Stomach (tissue), 9 donors: ENCODE measurements around the gene PEAK1. TPM values are rescaled to one million over a fixed set of nuclear protein-coding genes. Genes with fewer than 3 reads are reported as not detected.
"Not testable (repeated sequence)": the region's sequence is repeated elsewhere in the genome, so short reads cannot be mapped to it uniquely, and the experiment has no call there.

Experiments used
- DNase-seq, 2 donors: peaks; one replicate each; pipeline versions ENCODE4 v3.0.0 to v3.0.0-alpha.2; 2013 to 2019
- H3K27ac ChIP-seq, 5 donors: fragments of 200-600 bp in 4 of 5; sonication (generic) in 4 of 5; one replicate each; pipeline ENCODE4 v1.5.1; 2013 to 2019; ENCODE audit warnings: mild to moderate bottlenecking in 1 of 5, moderate library complexity in 1 of 5
- H3K27me3 ChIP-seq, 3 donors: fragments of 200-600 bp; sonication (generic); one replicate each; pipeline ENCODE4 v1.5.1; 2017 to 2019; ENCODE audit warnings: mixed run types in 1 of 3
- H3K36me3 ChIP-seq, 4 donors: fragments of 200-600 bp; sonication (generic); 1 replicate in 3 of 4; 2 replicates in 1 of 4; pipeline ENCODE4 v1.5.1; 2016 to 2019
- H3K4me1 ChIP-seq, 4 donors: fragments of 200-600 bp; sonication (generic); one replicate each; pipeline ENCODE4 v1.5.1; 2016 to 2019
- H3K4me3 ChIP-seq, 4 donors: fragments of 200-600 bp; sonication (generic) in 3 of 4; one replicate each; pipeline ENCODE4 v1.5.1; 2016 to 2019; ENCODE audit warnings: mild to moderate bottlenecking in 1 of 4
- H3K9me3 ChIP-seq, 4 donors: fragments of 200-600 bp; sonication (generic); one replicate each; pipeline ENCODE4 v1.5.1; 2016 to 2019
- EP300 ChIP-seq: sonication (generic); formaldehyde crosslinking; IDR thresholded peaks from one replicate; pipeline ENCODE4 v1.6.1; 2017; ENCODE audit warnings: antibody characterized with exemption
- POLR2A ChIP-seq, 4 donors: fragments of 450-650 bp; IDR thresholded peaks; one replicate each; pipeline ENCODE4 v1.6.1; 2016; ENCODE audit warnings: antibody characterized with exemption in 4 of 4, control low read depth in 2 of 4, mild to moderate bottlenecking in 1 of 4, moderate library complexity in 1 of 4
- POLR2AphosphoS5 ChIP-seq, 3 donors: sonication (generic); formaldehyde crosslinking; IDR thresholded peaks; one replicate each; pipeline ENCODE4 v1.6.1; 2016; ENCODE audit warnings: antibody characterized with exemption in 3 of 3
- WGBS, 5 donors: extraction: QIAGEN DNeasy Blood & Tissue Kit in 3 of 5; methylation state at CpG; one replicate each; pipeline versions ENCODE4 v1.1.5 to v1.1.7; 2013 to 2018; 5-methylcytosine and 5-hydroxymethylcytosine counted together
- intact Hi-C: fragments of 100-400 bp; cut with DNase I; formaldehyde crosslinking; loops from one replicate; pipeline ENCODE4 v1.15.1; 2023; ENCODE audit warnings: low total_unique reads
- polyA plus RNA-seq, 3 donors: library from polyadenylated mRNA; stranded (reverse); fragments of 200-250 nt; gene quantifications; one replicate each; pipeline ENCODE4 v1.2.3, GENCODE V29; 2013
- total RNA-seq, 5 donors: library from RNA; depleted of rRNA; stranded (reverse); fragments of >200 nt; gene quantifications; one replicate each; pipeline versions ENCODE4 v1.1.0 to v1.2.3, GENCODE V29; 2014 to 2016
- TF ChIP-seq, protein P1 (sequence below), 7 experiments: fragments of 450-650 bp in 4 of 7; fragments of 200-600 bp in 3 of 7; sonication (generic) in 3 of 7; IDR thresholded peaks; one replicate each; pipeline ENCODE4 v1.5.1; 2016 to 2019; ENCODE audit warnings: antibody characterized with exemption in 7 of 7, control low read depth in 2 of 7, mild to moderate bottlenecking in 1 of 7
- donor health status: healthy with polysubstance abuse.
- donor health status: Bipolar disorder and iron deficiency.
- donor health status: healthy.

Gene PEAK1
- total and polyA plus RNA-seq, 8 donors = 1.7 to 72.5 (median 19.4) TPM

DNA sequence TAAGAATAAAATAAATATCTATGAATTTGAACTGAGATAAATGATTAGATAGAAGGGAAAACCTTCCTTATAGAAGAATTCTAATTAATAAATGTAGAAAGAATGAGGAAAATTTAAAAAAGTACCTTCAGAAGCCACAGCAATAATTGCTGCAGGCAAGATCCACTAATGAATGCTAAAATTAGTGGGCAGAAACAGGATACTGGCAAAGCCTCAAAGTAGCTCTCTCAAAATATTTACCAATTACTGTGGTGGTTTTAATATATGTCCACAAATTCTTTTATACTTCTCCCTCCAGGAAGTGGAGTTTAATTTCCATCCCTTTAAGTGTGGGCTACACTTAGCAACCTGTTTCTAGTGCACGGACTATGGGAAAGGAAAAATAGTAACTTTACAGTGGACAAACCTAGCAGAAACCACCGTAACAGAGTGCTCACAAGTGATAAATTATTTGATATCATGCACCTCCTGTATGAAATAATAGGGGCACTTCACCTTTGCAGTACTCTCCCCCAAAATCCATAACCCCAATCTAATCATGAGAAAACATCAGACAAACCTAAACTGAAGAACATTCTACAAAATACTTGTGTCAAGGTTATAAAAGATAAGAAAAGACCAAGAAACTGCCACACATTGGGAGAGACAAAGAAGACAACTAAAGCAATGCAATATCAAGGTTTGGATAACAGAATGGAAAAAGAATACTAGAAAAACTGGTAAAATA is 6.8 kb downstream of the PEAK1 start:
- intact Hi-C loops = no loop called here
- Histone ChIP-seq H3K27ac (no peak overlapping the region), H3K4me1 (peaks cover 7 to 74% (median 36%) of the 10 kb centered on the region in 4 donors), H3K36me3 (no peaks in the 10 kb centered on the region), H3K27me3 (no peaks in the 10 kb centered on the region), H3K4me3 (no peak overlapping the region), H3K9me3 (no peaks in the 10 kb centered on the region)
- TF ChIP-seq POLR2AphosphoS5 (IDR thresholded peaks at IDR 0.05) = no peak
- TF ChIP-seq, protein P1, sequence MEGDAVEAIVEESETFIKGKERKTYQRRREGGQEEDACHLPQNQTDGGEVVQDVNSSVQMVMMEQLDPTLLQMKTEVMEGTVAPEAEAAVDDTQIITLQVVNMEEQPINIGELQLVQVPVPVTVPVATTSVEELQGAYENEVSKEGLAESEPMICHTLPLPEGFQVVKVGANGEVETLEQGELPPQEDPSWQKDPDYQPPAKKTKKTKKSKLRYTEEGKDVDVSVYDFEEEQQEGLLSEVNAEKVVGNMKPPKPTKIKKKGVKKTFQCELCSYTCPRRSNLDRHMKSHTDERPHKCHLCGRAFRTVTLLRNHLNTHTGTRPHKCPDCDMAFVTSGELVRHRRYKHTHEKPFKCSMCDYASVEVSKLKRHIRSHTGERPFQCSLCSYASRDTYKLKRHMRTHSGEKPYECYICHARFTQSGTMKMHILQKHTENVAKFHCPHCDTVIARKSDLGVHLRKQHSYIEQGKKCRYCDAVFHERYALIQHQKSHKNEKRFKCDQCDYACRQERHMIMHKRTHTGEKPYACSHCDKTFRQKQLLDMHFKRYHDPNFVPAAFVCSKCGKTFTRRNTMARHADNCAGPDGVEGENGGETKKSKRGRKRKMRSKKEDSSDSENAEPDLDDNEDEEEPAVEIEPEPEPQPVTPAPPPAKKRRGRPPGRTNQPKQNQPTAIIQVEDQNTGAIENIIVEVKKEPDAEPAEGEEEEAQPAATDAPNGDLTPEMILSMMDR (IDR thresholded peaks at IDR 0.05) = no peak
- no peak for DNase-seq
- 35 to 48% (median 40%) methylated on average over 2 of the region's 2 CpGs for WGBS, 5 donors

DNA sequence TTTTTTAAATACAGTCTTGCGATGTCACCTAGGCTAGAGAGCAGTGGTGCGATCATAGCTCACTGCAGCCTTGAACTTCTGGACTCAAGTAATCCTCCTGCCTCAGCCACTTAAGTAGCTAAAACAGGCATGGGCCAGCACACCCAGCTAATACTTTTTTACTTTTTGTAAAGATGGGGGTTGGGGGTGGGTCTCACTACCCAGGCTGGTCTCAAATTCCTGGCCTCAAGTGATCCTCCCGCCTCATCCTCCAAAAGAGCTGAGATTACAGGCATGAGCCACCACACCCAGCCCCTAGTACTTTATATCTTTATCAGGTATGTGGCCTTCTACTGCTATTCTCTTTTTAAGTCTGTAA is 8.3 kb downstream of the PEAK1 start:
- H3K27ac ChIP-seq = no peak overlapping the region
- no peak for DNase-seq
- no peaks in the 10 kb centered on the region for H3K9me3 ChIP-seq
- H3K27me3 ChIP-seq = no peaks in the 10 kb centered on the region
- peaks cover 7 to 60% (median 26%) of the 10 kb centered on the region in 4 donors for H3K4me1 ChIP-seq
- TF ChIP-seq, protein P1 (IDR thresholded peaks at IDR 0.05) = no peak
- TF ChIP-seq POLR2A (IDR thresholded peaks at IDR 0.05) = no peak
- TF ChIP-seq POLR2AphosphoS5 (IDR thresholded peaks at IDR 0.05) = no peak
- no peak for TF ChIP-seq EP300
- 82 to 97% (median 92%) methylated on average over 3 of the region's 3 CpGs for WGBS, 5 donors
- intact Hi-C loops = no loop called here
- no peak overlapping the region for H3K4me3 ChIP-seq
- H3K36me3 ChIP-seq = no peaks in the 10 kb centered on the region

GRCh38 chr15:77410701-77411618 is 8.9 kb downstream of the PEAK1 start:
- intact Hi-C loops = no loop called here
- H3K4me3 ChIP-seq = no peak overlapping the region
- WGBS, 5 donors = 42 to 67% (median 55%) methylated on average over 7 of the region's 7 CpGs
- TF ChIP-seq, protein P1 (IDR thresholded peaks at IDR 0.05) = no peak
- no peak for TF ChIP-seq POLR2A (IDR thresholded peaks at IDR 0.05)
- no peak for TF ChIP-seq EP300
- no peak for TF ChIP-seq POLR2AphosphoS5 (IDR thresholded peaks at IDR 0.05)
- no peaks in the 10 kb centered on the region for H3K27me3 ChIP-seq
- H3K27ac ChIP-seq = no peak overlapping the region
- peak in 1 of 2 donors; percentile 53 for DNase-seq
- H3K36me3 ChIP-seq = no peaks in the 10 kb centered on the region
- H3K9me3 ChIP-seq = no peaks in the 10 kb centered on the region
- H3K4me1 ChIP-seq = peaks cover 7 to 60% (median 23%) of the 10 kb centered on the region in 4 donors

DNA sequence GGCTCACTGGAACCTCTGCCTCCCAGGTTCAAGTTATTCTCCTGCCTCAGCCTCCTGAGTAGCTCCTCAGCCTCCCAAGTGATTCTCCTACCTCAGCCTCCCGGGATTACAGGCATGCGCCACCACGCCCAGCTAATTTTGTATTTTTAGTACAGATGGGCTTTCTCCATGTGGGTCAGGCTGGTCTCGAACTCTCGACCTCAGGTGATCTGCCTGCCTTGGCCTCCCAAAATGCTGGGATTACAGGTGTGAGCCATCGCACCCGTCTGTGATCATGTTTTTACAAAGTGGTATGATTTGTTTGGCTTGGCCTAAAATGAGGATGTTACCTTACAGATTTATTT is 9.8 kb downstream of the PEAK1 start:
- H3K4me1 ChIP-seq = peaks cover 7 to 53% (median 23%) of the 10 kb centered on the region in 4 donors
- H3K36me3 ChIP-seq, intact Hi-C loops, H3K27me3 ChIP-seq, DNase-seq, H3K9me3 ChIP-seq, H3K4me3 ChIP-seq, H3K27ac ChIP-seq: not testable (repeated sequence)
- 93 to 99% (median 94%) methylated on average over 7 of the region's 7 CpGs for WGBS, 5 donors
